HepG2 (cell line): ENCODE data around the gene C1orf35. TPM values are rescaled to one million over a fixed set of nuclear protein-coding genes. Genes with fewer than 3 reads are reported as not detected.

Experiments used
- ATAC-seq: fragments of 200-7000 bp; cut with Tn5 transposase; 3 replicates; pipeline ENCODE4 v1.9.1; 2020; ENCODE audit warnings: mild to moderate bottlenecking, moderate library complexity
- BruUV-seq: library from RNA; stranded (reverse); fragments of 400-500 nt; replicated peaks from 2 replicates; lab custom pipeline; 2021; lab: Mats Ljungman, UMichigan
- CTCF ChIA-PET: fragments of 300-600 bp; formaldehyde crosslinking; extraction: SDS; loops from one replicate; lab custom pipeline; 2021; ENCODE audit warnings: low total read pairs, inconsistent platforms, low intra/inter-chr PET ratio; lab: Yijun Ruan, JAX
- POLR2A ChIA-PET: fragments of 350-600 bp; sonication (Branson Sonifier 250); formaldehyde crosslinking; loops from one replicate; lab custom pipeline; 2020; ENCODE audit warnings: antibody characterized with exemption, inconsistent platforms; lab: Yijun Ruan, JAX
- DNase-seq: peaks from one replicate; pipeline ENCODE4 v3.0.0-alpha.2; 2015; ENCODE audit warnings: low spot score
- FAIRE-seq: peaks from 3 replicates; lab custom pipeline; 2011; peaks lifted over from hg19 to GRCh38; lab: Jason Lieb, UNC
- H2AFZ ChIP-seq: one replicate; pipeline ENCODE4 v1.6.1; 2011; ENCODE audit warnings: low read length, inconsistent platforms
- H3K27ac ChIP-seq: fragments of 300-600 bp; 3 replicates; pipeline ENCODE4 v1.8.0; 2011; ENCODE audit warnings: mixed run types, mild to moderate bottlenecking, mixed read lengths, low read length, inconsistent platforms; ENCODE audit not compliant: insufficient read depth; ENCODE audit errors: extremely low read length
- H3K27me3 ChIP-seq, 2 experiments: fragments of 200-600 bp in 1 of 2; 2 replicates in 1 of 2; 3 replicates in 1 of 2; pipeline versions ENCODE4 v1.6.0 to v1.8.0; 2011; ENCODE audit warnings: low read length in 2 of 2, mild to moderate bottlenecking in 2 of 2, moderate library complexity in 2 of 2, inconsistent platforms in 1 of 2; ENCODE audit not compliant: insufficient read depth in 2 of 2, control insufficient read depth in 1 of 2
- H3K36me3 ChIP-seq, 2 experiments: fragments of 200-600 bp in 1 of 2; replicated peaks in 1 of 2; 2 replicates in 1 of 2; 3 replicates in 1 of 2; pipeline versions ENCODE4 v1.5.1 to v1.8.0; 2011; ENCODE audit warnings: low read length in 2 of 2, inconsistent platforms in 1 of 2; ENCODE audit not compliant: insufficient read depth in 2 of 2, control insufficient read depth in 1 of 2
- H3K4me1 ChIP-seq: 2 replicates; pipeline ENCODE4 v1.5.1; 2012; ENCODE audit warnings: low read length, inconsistent platforms; ENCODE audit not compliant: insufficient read depth
- H3K4me2 ChIP-seq: 2 replicates; pipeline ENCODE4 v1.6.0; 2011; ENCODE audit warnings: low read depth, low read length, inconsistent platforms
- H3K4me3 ChIP-seq, 3 experiments: fragments of 200-600 bp in 1 of 3; sonication (generic), shearing (Covaris generic) in 1 of 3; replicated peaks in 1 of 3; 2 replicates each; pipeline ENCODE4 v1.5.1; 2011 to 2016; ENCODE audit warnings: low read length in 3 of 3, inconsistent platforms in 2 of 3, low read depth in 2 of 3, mild to moderate bottlenecking in 2 of 3, control low read depth in 1 of 3, mixed read lengths in 1 of 3; ENCODE audit not compliant: insufficient read depth in 1 of 3
- H3K79me2 ChIP-seq: one replicate; pipeline ENCODE4 v1.6.1; 2011; ENCODE audit warnings: low read length, inconsistent platforms; ENCODE audit not compliant: insufficient read depth
- H3K9ac ChIP-seq: 2 replicates; pipeline ENCODE4 v1.6.0; 2011; ENCODE audit warnings: mild to moderate bottlenecking, low read depth, low read length, inconsistent platforms; ENCODE audit not compliant: insufficient read depth
- H3K9me3 ChIP-seq: 2 replicates; pipeline ENCODE4 v1.5.1; 2012; ENCODE audit warnings: mild to moderate bottlenecking, low read length
- H4K20me1 ChIP-seq: 2 replicates; pipeline ENCODE4 v1.6.0; 2011; ENCODE audit warnings: inconsistent platforms, mild to moderate bottlenecking, low read length, moderate library complexity; ENCODE audit not compliant: insufficient read depth
- NFKBIZ ChIP-seq: IDR thresholded peaks from 2 replicates; pipeline ENCODE4 v1.6.1; 2018; ENCODE audit warnings: missing genetic modification reagents, missing compliant biosample characterization
- PREB ChIP-seq: sonication (generic); formaldehyde crosslinking; IDR thresholded peaks from 2 replicates; pipeline ENCODE4 v1.4.0; 2020; ENCODE audit warnings: missing genetic modification reagents
- SYNCRIP ChIP-seq: fragments of 200-400 bp; formaldehyde crosslinking; IDR thresholded peaks from 2 replicates; pipeline ENCODE4 v1.6.1; 2018; ENCODE audit warnings: mild to moderate bottlenecking, low read depth, low read length; ENCODE audit not compliant: insufficient read depth
- TBX3 ChIP-seq: fragments of 450-650 bp; IDR thresholded peaks from 2 replicates; pipeline ENCODE4 v1.6.1; 2017; ENCODE audit warnings: antibody characterized with exemption, mild to moderate bottlenecking, inconsistent platforms, borderline replicate concordance
- ZHX1 ChIP-seq: sonication (generic); formaldehyde crosslinking; IDR thresholded peaks from 2 replicates; pipeline ENCODE4 v1.8.1; 2022; ENCODE audit warnings: low read depth, mild to moderate bottlenecking, missing genetic modification reagents
- ZNF101 ChIP-seq: sonication (generic); formaldehyde crosslinking; IDR thresholded peaks from 2 replicates; pipeline ENCODE4 v1.4.0; 2020; ENCODE audit warnings: mild to moderate bottlenecking, low read depth, missing genetic modification reagents, borderline replicate concordance
- ZNF318 ChIP-seq: sonication (generic); formaldehyde crosslinking; IDR thresholded peaks from 2 replicates; pipeline ENCODE4 v1.4.0; 2020; ENCODE audit warnings: mild to moderate bottlenecking, missing genetic modification reagents
- ZNF614 ChIP-seq: IDR thresholded peaks from 2 replicates; pipeline ENCODE4 v1.6.1; 2018; ENCODE audit warnings: missing biosample characterization, missing genetic modification reagents, inconsistent platforms, borderline replicate concordance
- ZNF749 ChIP-seq: sonication (generic); formaldehyde crosslinking; IDR thresholded peaks from 2 replicates; pipeline ENCODE4 v1.8.0; 2022; ENCODE audit warnings: mild to moderate bottlenecking, missing genetic modification reagents, moderate library complexity, borderline replicate concordance
- ZZZ3 ChIP-seq: sonication (generic); formaldehyde crosslinking; IDR thresholded peaks from 2 replicates; pipeline ENCODE4 v1.4.0; 2020; ENCODE audit warnings: missing genetic modification reagents, mild to moderate bottlenecking, borderline replicate concordance
- WGBS: methylation state at CpG from one replicate; pipeline ENCODE4 v1.1.6; 2017; ENCODE audit warnings: low lambda C conversion rate; 5-methylcytosine and 5-hydroxymethylcytosine counted together
- in situ Hi-C: cut with HindIII; loops from 2 replicates; pipeline ENCODE4 v1.10.0; 2017; ENCODE audit warnings: low pct_unique_long_range_greater_than_20kb; ENCODE audit not compliant: extremely low pct_ligation_motif_present
- intact Hi-C: fragments of 100-400 bp; cut with micrococcal nuclease; formaldehyde crosslinking; loops from one replicate; pipeline ENCODE4 v1.10.0; 2022; ENCODE audit not compliant: unreplicated experiment
- polyA plus RNA-seq, 8 experiments: library from polyadenylated mRNA; depleted of rRNA in 3 of 8; stranded (reverse) in 7 of 8; unstranded in 1 of 8; fragments of >200 nt; fragmentation: Illumina TruSeq in 4 of 8; extraction: Trizol in 4 of 8; gene quantifications; 2 replicates each; pipeline versions ENCODE4 v1.2.1 to v1.2.3, GENCODE V29; 2011 to 2016; ENCODE audit warnings: low read depth in 4 of 8, missing spikeins in 1 of 8, mixed read lengths in 1 of 8; ENCODE audit not compliant: insufficient read depth in 1 of 8
- total RNA-seq, 5 experiments: library from RNA; depleted of rRNA; stranded (reverse); fragments of >200 nt; fragmentation: Illumina TruSeq; extraction: Trizol; gene quantifications; 2 replicates each; pipeline ENCODE4 v1.2.3, GENCODE V29; 2016; ENCODE audit warnings: low read depth in 1 of 5

The C1orf35 gene
- total and polyA plus RNA-seq, 2 of the 13 experiments (the other 11 are each of a cell fraction or from before 2014, with no cell fraction given) = 8.1 to 19.3 TPM

GRCh38 chr1:228150461-228151179, 47.5 kb upstream of the C1orf35 start:
- peak; percentile 41 for DNase-seq
- whole genome bisulfite sequencing = 0% methylated on average over 4 of the region's 17 CpGs
- ATAC-seq = peak; percentile 72
- Histone ChIP-seq H3K4me2 (peak overlapping the region; percentile 96), H3K79me2 (peaks cover 15% of the 10 kb centered on the region), H2AFZ (no peak overlapping the region), H3K36me3 (peaks cover 2 to 12% of the 10 kb centered on the region in 2 experiments; a peak in 3 of 5 replicates), H3K4me3 (peak overlapping the region; percentile 54 to 78 (median 63)), H4K20me1 (0 out of 2 replicates have a peak, but pooled peaks cover 6% of the 10 kb centered on the region), H3K9me3 (no peaks in the 10 kb centered on the region), H3K27ac (peak overlapping the region; percentile 73), H3K27me3 (no peaks in the 10 kb centered on the region), H3K4me1 (peaks cover 34% of the 10 kb centered on the region), H3K9ac (peak overlapping the region; percentile 77)
- in situ Hi-C loops = no loop called here
- FAIRE-seq = no peak
- no TSS peak for BruUV-seq
- POLR2A ChIA-PET = interaction anchor here (1.0 to 7.9 kb wide), 5 partner anchors 9 to 40 kb away, joined by 3 to 72 read pairs (median 11); partner anchors contain the start of genes GUK1 and IBA57
- CTCF ChIA-PET = no interaction called here
- intact Hi-C loops = no loop called here
- TF ChIP-seq TBX3 (no peak), ZNF318 (CRISPR knock-in tag) (no peak), ZHX1 (CRISPR knock-in tag) (no peak), ZNF101 (no peak), PREB (CRISPR knock-in tag) (no peak), ZNF749 (CRISPR knock-in tag) (no peak), SYNCRIP (no peak), ZNF614 (CRISPR knock-in tag) (no peak), ZZZ3 (CRISPR knock-in tag) (0 out of 2 replicates have a peak, but pooled peaks have one; percentile 35), NFKBIZ (CRISPR knock-in tag) (no peak)
